ENCODE data around the gene GPD2.

GRCh38 chr2:156517419-156517818 lies 81.2 kb downstream of the GPD2 start:
- TF ChIP-seq CTCF (IDR thresholded peaks at IDR 0.05 in 4 of 5, conservative IDR thresholded peaks at IDR 0.05 in 1 of 5) (no peak), POLR2A (IDR thresholded peaks at IDR 0.05) (no peak)
